Loucy (cell line): Measurements from ENCODE around the gene CACNA1A.

Experiments
- H2AFZ ChIP-seq: fragments of 200-600 bp; sonication (generic); 2 replicates; pipeline ENCODE4 v1.6.0; 2016; ENCODE audit warnings: antibody characterized with exemption, mild to moderate bottlenecking, low read length, moderate library complexity
- H3F3A ChIP-seq: fragments of 200-600 bp; 2 replicates; pipeline ENCODE4 v1.6.0; 2016; ENCODE audit warnings: antibody characterized with exemption, low read depth, mild to moderate bottlenecking
- H3K27me3 ChIP-seq: fragments of 200-600 bp; sonication (generic); 2 replicates; pipeline ENCODE4 v1.6.1; 2014; ENCODE audit warnings: low read length, mild to moderate bottlenecking; ENCODE audit not compliant: insufficient read depth, poor library complexity, severe bottlenecking
- H3K36me3 ChIP-seq: fragments of 200-600 bp; sonication (generic); 2 replicates; pipeline ENCODE4 v1.6.1; 2016; ENCODE audit warnings: low read length; ENCODE audit not compliant: insufficient read depth
- H3K4me1 ChIP-seq: fragments of 200-600 bp; sonication (generic); 2 replicates; pipeline ENCODE4 v1.5.1; 2014; ENCODE audit warnings: low read length, mild to moderate bottlenecking; ENCODE audit not compliant: insufficient read depth, poor library complexity, severe bottlenecking
- H3K4me2 ChIP-seq: fragments of 200-600 bp; sonication (generic); 2 replicates; pipeline ENCODE4 v1.6.0; 2014; ENCODE audit warnings: antibody characterized with exemption, low read length, low read depth, mild to moderate bottlenecking; ENCODE audit not compliant: poor library complexity, severe bottlenecking
- H3K4me3 ChIP-seq: fragments of 200-600 bp; sonication (generic); 2 replicates; pipeline ENCODE4 v1.5.1; 2014; ENCODE audit warnings: low read length, mild to moderate bottlenecking, mixed read lengths; ENCODE audit not compliant: poor library complexity, severe bottlenecking
- H3K79me2 ChIP-seq: fragments of 200-600 bp; sonication (generic); 2 replicates; pipeline ENCODE4 v1.6.1; 2014; ENCODE audit warnings: low read length; ENCODE audit not compliant: insufficient read depth
- H3K9ac ChIP-seq: fragments of 200-600 bp; sonication (generic); 2 replicates; pipeline ENCODE4 v1.6.0; 2014; ENCODE audit warnings: mild to moderate bottlenecking, low read depth, low read length, moderate library complexity; ENCODE audit not compliant: poor library complexity, severe bottlenecking
- H3K9me2 ChIP-seq: fragments of 200-600 bp; sonication (generic); replicated peaks from 2 replicates; pipeline ENCODE4 v1.6.1; 2016; ENCODE audit warnings: low read depth, low read length, mixed read lengths
- H3K9me3 ChIP-seq: fragments of 200-600 bp; sonication (generic); 2 replicates; pipeline ENCODE4 v1.6.1; 2014; ENCODE audit warnings: mild to moderate bottlenecking, antibody characterized with exemption, low read length, low read depth; ENCODE audit not compliant: insufficient read depth
- H4K20me1 ChIP-seq: fragments of 200-600 bp; sonication (generic); 2 replicates; pipeline ENCODE4 v1.6.0; 2014; ENCODE audit warnings: antibody characterized with exemption, low read length, mild to moderate bottlenecking; ENCODE audit not compliant: insufficient read depth, poor library complexity, severe bottlenecking
- CTCF ChIP-seq: fragments of 200-600 bp; sonication (generic); conservative IDR thresholded peaks from 2 replicates; pipeline ENCODE4 v1.5.1; 2014; ENCODE audit warnings: mild to moderate bottlenecking, antibody characterized with exemption, low read length
- EZH2phosphoT487 ChIP-seq: fragments of 200-600 bp; IDR thresholded peaks from 2 replicates; pipeline ENCODE4 v1.6.1; 2018; ENCODE audit warnings: antibody characterized with exemption, mild to moderate bottlenecking, moderate library complexity, borderline replicate concordance

The CACNA1A gene

GRCh38 chr19:13267889-13268288 lies 238.4 kb downstream of the CACNA1A start:
- no peak overlapping the region for H2AFZ ChIP-seq

GRCh38 chr19:13267131-13267530 lies 239.1 kb downstream of the CACNA1A start:
- no peak overlapping the region for H3K9ac ChIP-seq
- H2AFZ ChIP-seq, result no peak overlapping the region
- H3K4me1 ChIP-seq, result no peaks in the 10 kb centered on the region
- no peaks in the 10 kb centered on the region for H3K79me2 ChIP-seq
- H3F3A ChIP-seq, result no peaks in the 10 kb centered on the region
- H3K4me3 ChIP-seq, result no peak overlapping the region
- H3K27me3 ChIP-seq, result no peaks in the 10 kb centered on the region
- H3K4me2 ChIP-seq, result no peak overlapping the region
- H3K36me3 ChIP-seq, result no peaks in the 10 kb centered on the region
- no peaks in the 10 kb centered on the region for H3K9me2 ChIP-seq
- H4K20me1 ChIP-seq, result no peaks in the 10 kb centered on the region
- peaks cover 3% of the 10 kb centered on the region; the same call in 1 of the 2 replicates for H3K9me3 ChIP-seq
- TF ChIP-seq CTCF (no peak), EZH2phosphoT487 (no peak)

More at GRCh38 chr19:13267889-13268288, 238.4 kb downstream of the CACNA1A start:
- TF ChIP-seq EZH2phosphoT487 (no peak), CTCF (no peak)
- Histone ChIP-seq H3K36me3 (no peaks in the 10 kb centered on the region), H3K9ac (no peak overlapping the region), H3K4me2 (no peak overlapping the region), H3K9me2 (no peaks in the 10 kb centered on the region), H3K27me3 (no peaks in the 10 kb centered on the region), H3K9me3 (peaks cover 3% of the 10 kb centered on the region; the same call in 1 of the 2 replicates), H3K4me3 (no peak overlapping the region), H3K79me2 (no peaks in the 10 kb centered on the region), H4K20me1 (no peaks in the 10 kb centered on the region), H3F3A (no peaks in the 10 kb centered on the region), H3K4me1 (no peaks in the 10 kb centered on the region)

GRCh38 chr19:13262450-13262849 lies 243.8 kb downstream of the CACNA1A start:
- Histone ChIP-seq H3K4me1 (no peaks in the 10 kb centered on the region), H3K4me3 (no peak overlapping the region), H3K9me3 (no peaks in the 10 kb centered on the region), H2AFZ (no peak overlapping the region), H3K36me3 (no peaks in the 10 kb centered on the region), H3K9ac (no peak overlapping the region), H3K27me3 (no peaks in the 10 kb centered on the region), H3F3A (no peaks in the 10 kb centered on the region), H3K4me2 (no peak overlapping the region), H4K20me1 (no peaks in the 10 kb centered on the region), H3K9me2 (no peaks in the 10 kb centered on the region), H3K79me2 (no peaks in the 10 kb centered on the region)
- TF ChIP-seq CTCF, result peak; percentile 65
- no peak for TF ChIP-seq EZH2phosphoT487
